Cardiac fibroblast (primary cell): ENCODE measurements around the gene ZNF580.

Experiments used
- DNase-seq, 2 donors: peaks; one replicate each; pipeline versions ENCODE4 v3.0.0 to v3.0.0-alpha.2; 2010; ENCODE audit warnings: low read depth in 2 of 2
- H3K4me3 ChIP-seq, 2 donors: replicated peaks in 1 of 2; 1 replicate in 1 of 2; 2 replicates in 1 of 2; pipeline ENCODE4 v1.5.1; 2011; ENCODE audit warnings: low read depth in 2 of 2, low read length in 2 of 2, mild to moderate bottlenecking in 2 of 2, moderate library complexity in 1 of 2
- CTCF ChIP-seq: IDR thresholded peaks from one replicate; pipeline ENCODE4 v1.5.1; 2011; ENCODE audit warnings: low read depth, mild to moderate bottlenecking, low read length, inconsistent platforms

The ZNF580 gene

GRCh38 chr19:55660991-55661390 lies 20.2 kb downstream of the ZNF580 start:
- DNase-seq = no peak
- no peak overlapping the region for H3K4me3 ChIP-seq
- no peak for TF ChIP-seq CTCF

- H3K4me3 ChIP-seq = no peak overlapping the region
- TF ChIP-seq CTCF = no peak
- no peak for DNase-seq
Observed at GRCh38 chr19:55661826-55662225, 21.0 kb downstream of the ZNF580 start.

GRCh38 chr19:55663846-55664536 lies 23.2 kb downstream of the ZNF580 start:
- no peak for TF ChIP-seq CTCF
- no peak overlapping the region for H3K4me3 ChIP-seq
- DNase-seq = no peak

- no peak for TF ChIP-seq CTCF
- DNase-seq = no peak
- no peak overlapping the region for H3K4me3 ChIP-seq
Observed at GRCh38 chr19:55666343-55667005, 25.7 kb downstream of the ZNF580 start.

GRCh38 chr19:55667006-55667381 lies 26.2 kb downstream of the ZNF580 start:
- no peak for TF ChIP-seq CTCF
- DNase-seq = no peak
- H3K4me3 ChIP-seq = no peak overlapping the region

GRCh38 chr19:55667511-55667910 lies 26.7 kb downstream of the ZNF580 start:
- no peak for TF ChIP-seq CTCF
- no peak for DNase-seq
- H3K4me3 ChIP-seq = no peak overlapping the region
